H1 (cell line): Measurements from ENCODE around the gene MIP. TPM values are rescaled to one million over a fixed set of nuclear protein-coding genes. Genes with fewer than 3 reads are reported as not detected.

Experiments used
- ASH2L ChIP-seq: fragments of 200-600, 300-600 bp; sonication (generic); IDR thresholded peaks from one replicate; pipeline ENCODE4 v1.7.1; 2017; ENCODE audit warnings: low read length
- BACH1 ChIP-seq: IDR thresholded peaks from 2 replicates; pipeline ENCODE4 v1.6.1; 2012; ENCODE audit warnings: low read length, improper control_type of control experiment
- CBX5 ChIP-seq: fragments of 300-800, 300-1000 bp; sonication (generic); IDR thresholded peaks from 2 replicates; pipeline ENCODE4 v1.7.1; 2016; ENCODE audit warnings: antibody characterized with exemption, low read length, low read depth
- CHD1 ChIP-seq: IDR thresholded peaks from 2 replicates; pipeline ENCODE4 v1.6.1; 2012; ENCODE audit warnings: low read depth, low read length, improper control_type of control experiment
- CHD2 ChIP-seq: IDR thresholded peaks from 2 replicates; pipeline ENCODE4 v1.6.1; 2012; ENCODE audit warnings: low read length, improper control_type of control experiment
- CTBP2 ChIP-seq: IDR thresholded peaks from 2 replicates; pipeline ENCODE4 v1.7.0; 2011; ENCODE audit warnings: borderline replicate concordance, mild to moderate bottlenecking, moderate library complexity, mixed read lengths, low read length; ENCODE audit not compliant: insufficient read depth, insufficient read length
- JUN ChIP-seq: IDR thresholded peaks from 2 replicates; pipeline ENCODE4 v1.6.1; 2011; ENCODE audit warnings: low read depth, mild to moderate bottlenecking, improper control_type of control experiment, low read length
- JUND ChIP-seq: IDR thresholded peaks from 2 replicates; pipeline ENCODE4 v1.6.1; 2011; ENCODE audit warnings: mild to moderate bottlenecking, improper control_type of control experiment, low read length
- KDM4A ChIP-seq: IDR thresholded peaks from one replicate; pipeline ENCODE4 v1.7.1; 2012; ENCODE audit warnings: low read depth, mild to moderate bottlenecking, moderate library complexity, low read length, inconsistent platforms; ENCODE audit not compliant: severe bottlenecking
- MAX ChIP-seq: IDR thresholded peaks from 2 replicates; pipeline ENCODE4 v1.6.1; 2012; ENCODE audit warnings: inconsistent platforms
- NRF1 ChIP-seq: IDR thresholded peaks from 2 replicates; pipeline ENCODE4 v1.6.1; 2011; ENCODE audit warnings: mild to moderate bottlenecking, low read depth, low read length, improper control_type of control experiment
- PHF8 ChIP-seq: fragments of 200-600 bp; sonication (generic); conservative IDR thresholded peaks from 2 replicates; pipeline ENCODE4 v1.7.1; 2012; ENCODE audit warnings: low read depth, mild to moderate bottlenecking, inconsistent platforms, low read length, moderate library complexity
- SIN3A ChIP-seq, 2 experiments: IDR thresholded peaks in 1 of 2; conservative IDR thresholded peaks in 1 of 2; 2 replicates each; pipeline ENCODE4 v1.6.1; 2011 to 2012; ENCODE audit warnings: low read length in 2 of 2, improper control_type of control experiment in 1 of 2, low read depth in 1 of 2, mild to moderate bottlenecking in 1 of 2
- SIX5 ChIP-seq: IDR thresholded peaks from 2 replicates; pipeline ENCODE4 v1.6.1; 2011; ENCODE audit warnings: mild to moderate bottlenecking, low read depth, low read length
- SP1 ChIP-seq: IDR thresholded peaks from 2 replicates; pipeline ENCODE4 v1.6.1; 2011; ENCODE audit warnings: low read depth, low read length
- SP4 ChIP-seq: IDR thresholded peaks from 2 replicates; pipeline ENCODE4 v1.6.1; 2012; ENCODE audit warnings: low read length, inconsistent platforms
- TAF1 ChIP-seq: IDR thresholded peaks from 2 replicates; pipeline ENCODE4 v1.6.1; 2011; ENCODE audit warnings: mild to moderate bottlenecking, low read depth, low read length
- TEAD4 ChIP-seq: IDR thresholded peaks from 2 replicates; pipeline ENCODE4 v1.6.1; 2012; ENCODE audit warnings: low read depth, low read length, inconsistent platforms, mixed read lengths
- polyA plus RNA-seq, 7 experiments: library from polyadenylated mRNA; depleted of rRNA in 3 of 7; stranded (reverse) in 5 of 7; unstranded in 2 of 7; fragments of >200 nt in 5 of 7; fragments of 200-250 nt in 2 of 7; gene quantifications; 1 replicate in 5 of 7; 2 replicates in 1 of 7; 4 replicates in 1 of 7; pipeline versions ENCODE4 v1.2.1 to v1.2.3, GENCODE V29; 2011 to 2013; ENCODE audit warnings: missing spikeins in 2 of 7, mixed read lengths in 2 of 7
- total RNA-seq: library from RNA; stranded (reverse); fragmentation: NEBNext Ultra II Directional; extraction: Animal tissue kit (Norgen Biotek cat#: 25700); gene quantifications from 2 replicates; pipeline ENCODE4 v1.2.1, GENCODE V29; 2021
- TF ChIP-seq, protein P1 (sequence below): IDR thresholded peaks from 2 replicates; pipeline ENCODE4 v1.6.1; 2012; ENCODE audit warnings: low read length, inconsistent platforms
- TF ChIP-seq, protein P2 (sequence below), 3 experiments: IDR thresholded peaks; 1 replicate in 2 of 3; 2 replicates in 1 of 3; pipeline versions ENCODE4 v1.5.1 to v1.6.1; 2011; ENCODE audit warnings: low read length in 3 of 3, mild to moderate bottlenecking in 3 of 3, inconsistent platforms in 2 of 3, low read depth in 1 of 3, moderate library complexity in 1 of 3; ENCODE audit not compliant: insufficient read depth in 1 of 3; ENCODE audit errors: control extremely low read depth in 1 of 3

Gene MIP
- total and polyA plus RNA-seq, 2 of the 8 experiments (the other 6 are each of a cell fraction or from before 2014, with no cell fraction given), result 0.05 TPM; not detected in 1

- peak; percentile 89 for TF ChIP-seq PHF8
- no peak for TF ChIP-seq CBX5
- peak; percentile 67; the same call in 1 of the 2 replicates for TF ChIP-seq CHD2
- TF ChIP-seq, protein P1, sequence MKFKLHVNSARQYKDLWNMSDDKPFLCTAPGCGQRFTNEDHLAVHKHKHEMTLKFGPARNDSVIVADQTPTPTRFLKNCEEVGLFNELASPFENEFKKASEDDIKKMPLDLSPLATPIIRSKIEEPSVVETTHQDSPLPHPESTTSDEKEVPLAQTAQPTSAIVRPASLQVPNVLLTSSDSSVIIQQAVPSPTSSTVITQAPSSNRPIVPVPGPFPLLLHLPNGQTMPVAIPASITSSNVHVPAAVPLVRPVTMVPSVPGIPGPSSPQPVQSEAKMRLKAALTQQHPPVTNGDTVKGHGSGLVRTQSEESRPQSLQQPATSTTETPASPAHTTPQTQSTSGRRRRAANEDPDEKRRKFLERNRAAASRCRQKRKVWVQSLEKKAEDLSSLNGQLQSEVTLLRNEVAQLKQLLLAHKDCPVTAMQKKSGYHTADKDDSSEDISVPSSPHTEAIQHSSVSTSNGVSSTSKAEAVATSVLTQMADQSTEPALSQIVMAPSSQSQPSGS, result peak; percentile 45; the same call in 1 of the 2 replicates
- TF ChIP-seq SP1, result peak; percentile 36; the same call in 1 of the 2 replicates
- peak; percentile 40; the same call in 1 of the 2 replicates for TF ChIP-seq SP4
- TF ChIP-seq JUN, result no peak
- TF ChIP-seq SIX5, result no peak
- no peak for TF ChIP-seq CHD1
- peak; percentile 95 for TF ChIP-seq TAF1
- TF ChIP-seq CTBP2, result no peak
- TF ChIP-seq KDM4A, result peak; percentile 94
- peak; percentile 100 for TF ChIP-seq MAX
- TF ChIP-seq NRF1, result no peak; the same call in 1 of the 2 replicates
- peak; percentile 86 to 94; a peak in 3 of 4 replicates for TF ChIP-seq SIN3A (conservative IDR thresholded peaks at IDR 0.05 in 1 of 2, IDR thresholded peaks at IDR 0.05 in 1 of 2; ENCODE audit: low read depth in 1 of 2, low read length in 2 of 2)
- no peak for TF ChIP-seq BACH1
- TF ChIP-seq TEAD4, result no peak
- peak; percentile 46; the same call in 1 of the 2 replicates for TF ChIP-seq JUND
- TF ChIP-seq ASH2L, result peak; percentile 76
- TF ChIP-seq, protein P2, sequence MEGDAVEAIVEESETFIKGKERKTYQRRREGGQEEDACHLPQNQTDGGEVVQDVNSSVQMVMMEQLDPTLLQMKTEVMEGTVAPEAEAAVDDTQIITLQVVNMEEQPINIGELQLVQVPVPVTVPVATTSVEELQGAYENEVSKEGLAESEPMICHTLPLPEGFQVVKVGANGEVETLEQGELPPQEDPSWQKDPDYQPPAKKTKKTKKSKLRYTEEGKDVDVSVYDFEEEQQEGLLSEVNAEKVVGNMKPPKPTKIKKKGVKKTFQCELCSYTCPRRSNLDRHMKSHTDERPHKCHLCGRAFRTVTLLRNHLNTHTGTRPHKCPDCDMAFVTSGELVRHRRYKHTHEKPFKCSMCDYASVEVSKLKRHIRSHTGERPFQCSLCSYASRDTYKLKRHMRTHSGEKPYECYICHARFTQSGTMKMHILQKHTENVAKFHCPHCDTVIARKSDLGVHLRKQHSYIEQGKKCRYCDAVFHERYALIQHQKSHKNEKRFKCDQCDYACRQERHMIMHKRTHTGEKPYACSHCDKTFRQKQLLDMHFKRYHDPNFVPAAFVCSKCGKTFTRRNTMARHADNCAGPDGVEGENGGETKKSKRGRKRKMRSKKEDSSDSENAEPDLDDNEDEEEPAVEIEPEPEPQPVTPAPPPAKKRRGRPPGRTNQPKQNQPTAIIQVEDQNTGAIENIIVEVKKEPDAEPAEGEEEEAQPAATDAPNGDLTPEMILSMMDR (IDR thresholded peaks at IDR 0.05; ENCODE audit: control extremely low read depth in 1 of 3, insufficient read depth in 1 of 3, low read depth in 1 of 3, low read length in 3 of 3), result peak; percentile 19 to 34 (median 21); a peak in 3 of 4 replicates
These were observed 14.0 kb upstream of the MIP start, which contains the start of gene SPRYD4 (continued) for GRCh38 chr12:56468216-56469006.
